OCI-LY3 (cell line): Measurements from ENCODE around the gene GLYATL3.

Experiments used
- CTCF ChIP-seq: fragments of 200-600, 300-600 bp; sonication (generic); IDR thresholded peaks from 2 replicates; pipeline ENCODE4 v1.5.1; 2014; ENCODE audit warnings: antibody characterized with exemption, low read length, low read depth
- EZH2phosphoT487 ChIP-seq: fragments of 200-600 bp; shearing (Covaris generic); IDR thresholded peaks from 2 replicates; pipeline ENCODE4 v1.6.1; 2018; ENCODE audit warnings: antibody characterized with exemption, mixed run types, low read depth

GRCh38 chr6:49519660-49520059 is 19.9 kb downstream of the GLYATL3 start:
- TF ChIP-seq CTCF (no peak), EZH2phosphoT487 (no peak)
